GM21381 (cell line): ENCODE data around the gene CDKAL1.
"Not testable (repeated sequence)": the region's sequence is repeated elsewhere in the genome, so short reads cannot be mapped to it uniquely, and the experiment has no call there.

Experiments used
- ATAC-seq: cut with Tn5 transposase; IDR thresholded peaks from one replicate; pipeline ENCODE4 v1.9.1; 2021; ENCODE audit warnings: mild to moderate bottlenecking, moderate library complexity; ENCODE audit not compliant: unreplicated experiment

The CDKAL1 gene

DNA sequence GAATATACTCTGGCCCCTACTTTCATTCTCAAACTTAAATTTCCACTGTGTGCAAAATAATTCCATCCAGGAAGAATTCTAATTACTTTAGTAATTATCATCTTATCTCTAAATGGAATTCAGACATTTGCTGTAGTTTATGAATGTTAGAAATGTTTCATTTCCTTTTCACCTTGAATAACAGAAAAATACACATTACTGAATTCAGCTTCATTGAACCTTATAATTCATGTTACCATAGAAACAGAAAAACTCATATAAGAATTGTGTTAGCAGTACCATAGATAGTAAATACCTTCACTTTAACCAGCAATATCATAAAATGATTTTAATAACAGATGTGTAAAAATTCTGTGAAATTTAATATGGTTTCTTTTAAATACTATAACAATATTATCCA is 514.9 kb downstream of the CDKAL1 start:
- ATAC-seq, result no peak

DNA sequence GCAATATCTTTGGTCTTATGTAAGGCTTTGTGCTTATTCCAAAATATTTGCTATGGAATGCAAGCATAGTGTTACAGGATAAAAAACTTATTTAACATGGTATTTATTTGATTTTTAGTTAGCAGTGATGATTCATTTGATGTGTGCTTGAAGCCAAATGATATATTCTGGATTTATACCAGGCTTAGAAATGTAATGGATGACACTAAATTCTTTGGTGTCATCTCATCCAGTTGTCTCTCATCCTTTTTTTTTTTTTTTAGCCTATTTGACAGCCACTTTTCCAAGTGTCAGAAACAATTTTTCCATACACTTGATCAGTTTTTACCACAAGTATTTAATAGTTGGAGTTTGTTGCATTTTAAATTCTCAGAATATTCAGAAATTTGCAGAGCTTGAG is 515.3 kb downstream of the CDKAL1 start:
- ATAC-seq, result no peak

DNA sequence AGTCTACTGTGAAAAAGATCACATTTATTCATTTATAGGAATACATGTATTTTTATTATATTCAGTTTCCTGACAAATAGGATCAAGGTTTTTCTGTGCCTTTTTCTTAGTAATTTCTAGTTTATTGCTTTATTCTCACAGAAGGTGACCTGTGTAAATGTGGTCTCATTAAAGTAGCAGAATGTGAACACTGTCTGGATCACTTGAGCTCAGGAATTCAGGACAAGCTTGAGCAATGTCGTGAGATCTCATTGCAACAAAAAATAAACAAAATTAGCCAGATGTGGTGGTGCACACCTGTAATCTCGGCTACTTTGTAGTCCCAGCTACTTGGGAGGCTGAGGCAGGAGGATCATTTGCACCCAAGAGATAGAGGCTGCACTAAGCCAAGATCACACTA is 516.7 kb downstream of the CDKAL1 start:
- ATAC-seq, result no peak

DNA sequence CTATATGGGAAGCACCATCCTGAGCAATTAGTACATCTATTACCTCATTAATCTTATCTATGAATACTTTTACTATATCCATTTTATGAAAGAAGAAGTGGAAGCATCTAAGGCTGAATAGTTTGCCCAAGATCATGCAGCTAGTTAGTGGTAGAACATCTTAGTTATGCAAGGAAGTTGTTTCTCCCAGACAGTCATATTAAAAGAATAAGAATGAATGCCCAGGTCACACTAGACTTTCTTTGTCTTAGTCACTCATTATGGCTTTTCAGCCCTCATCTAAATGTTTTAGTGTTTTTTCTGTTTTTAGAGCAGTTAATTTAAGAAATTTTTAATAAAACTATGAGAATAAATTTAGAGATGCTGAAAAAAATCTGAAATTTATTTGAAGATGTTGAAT is 517.5 kb downstream of the CDKAL1 start:
- ATAC-seq, result no peak

DNA sequence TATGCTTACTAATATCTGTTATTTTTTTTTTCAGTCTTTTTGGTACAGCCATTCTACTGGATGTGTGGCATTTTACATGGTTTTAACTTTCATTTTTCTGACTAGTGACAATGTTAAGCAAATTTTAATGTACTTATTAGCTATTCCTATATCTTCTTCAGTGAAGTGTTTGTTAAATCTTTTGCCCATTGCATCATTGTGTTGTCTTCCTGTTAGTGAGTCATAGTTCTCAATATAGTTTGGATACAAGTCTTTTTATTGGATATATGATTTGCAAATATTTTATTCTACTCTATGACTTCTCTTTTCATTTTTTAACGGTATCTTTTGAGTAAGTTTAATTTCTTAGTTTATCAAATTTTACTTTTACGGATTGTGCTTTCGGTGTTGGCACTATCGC is 519.4 kb downstream of the CDKAL1 start:
- no peak for ATAC-seq

DNA sequence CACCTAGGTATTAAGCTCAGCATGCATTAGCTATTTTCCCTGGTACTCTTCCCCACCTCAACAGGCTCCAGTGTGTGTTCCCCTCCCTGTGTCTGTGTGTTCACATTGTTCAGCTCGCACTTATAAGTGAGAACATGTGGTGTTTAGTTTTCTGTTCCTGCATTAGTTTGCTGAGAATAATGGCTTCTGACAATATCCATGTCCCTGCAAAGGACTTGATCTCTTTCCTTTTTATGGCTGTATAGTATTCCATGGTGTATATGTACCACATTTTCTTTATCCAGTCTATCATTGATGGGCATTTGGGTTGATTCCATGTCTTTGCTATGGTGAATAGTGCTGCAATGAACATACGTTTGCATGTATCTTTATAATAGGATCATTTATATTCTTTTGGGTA is 521.2 kb downstream of the CDKAL1 start:
- ATAC-seq, result not testable (repeated sequence)

DNA sequence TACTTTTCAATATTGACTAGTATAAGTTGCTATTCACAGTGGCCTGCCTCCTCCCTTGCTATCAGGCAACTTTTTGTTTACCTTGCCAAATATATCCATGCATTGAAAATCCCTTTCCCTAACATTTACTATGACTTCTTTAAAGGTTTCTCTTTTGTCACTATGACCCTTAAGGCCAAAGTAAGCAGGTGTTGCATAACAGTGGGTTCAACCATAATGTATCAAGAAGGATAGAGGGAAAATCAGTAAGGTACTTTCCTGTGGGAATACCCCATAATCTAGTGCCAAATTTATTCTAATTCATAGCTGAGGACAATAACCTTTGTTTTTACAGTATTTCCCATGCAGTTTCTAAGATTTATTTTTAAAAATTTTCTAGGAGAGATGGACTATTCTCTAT is 527.6 kb downstream of the CDKAL1 start:
- no peak for ATAC-seq

DNA sequence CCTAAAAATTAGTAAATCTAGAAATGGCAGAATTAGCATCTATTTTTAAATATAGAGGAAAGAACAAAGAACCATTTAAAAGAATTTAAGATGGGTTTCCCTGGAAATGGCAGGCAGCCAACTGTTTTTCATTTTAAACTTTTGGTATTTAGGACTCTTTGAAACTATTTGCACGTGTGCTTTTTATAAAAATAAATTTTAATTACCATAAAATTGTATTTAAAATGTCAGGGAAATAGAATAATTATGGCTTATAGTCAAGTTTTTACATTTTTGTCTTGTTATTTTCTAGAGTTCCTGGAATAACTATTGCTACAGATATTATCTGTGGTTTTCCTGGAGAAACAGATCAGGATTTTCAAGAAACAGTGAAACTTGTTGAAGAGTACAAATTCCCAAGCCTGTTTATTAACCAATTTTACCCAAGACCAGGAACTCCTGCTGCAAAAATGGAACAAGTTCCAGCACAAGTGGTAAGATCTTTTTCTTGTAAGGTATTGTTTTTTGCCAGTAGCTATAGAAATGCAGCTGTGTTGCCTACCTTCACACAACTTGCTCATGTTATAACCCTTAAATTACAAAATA is 530.6 kb downstream of the CDKAL1 start:
- ATAC-seq, result no peak

DNA sequence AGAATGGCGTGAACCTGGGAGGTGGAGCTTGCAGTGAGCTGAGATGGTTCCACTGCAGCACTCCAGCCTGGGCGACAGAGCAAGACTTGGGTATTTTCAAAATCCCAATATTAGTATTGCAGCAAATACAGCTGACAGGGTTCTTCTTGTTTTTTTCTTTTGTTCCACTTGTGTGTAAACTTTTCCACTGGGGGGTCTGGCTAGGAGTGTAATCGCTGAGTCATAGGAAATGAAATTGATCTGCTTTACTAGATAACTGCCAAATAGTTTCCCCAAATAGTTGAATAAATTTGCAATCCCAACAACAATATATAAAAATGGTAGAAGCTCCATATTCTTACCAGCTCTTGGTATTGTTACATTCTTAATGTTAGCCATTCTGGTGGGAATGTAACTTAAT is 533.3 kb downstream of the CDKAL1 start:
- no peak for ATAC-seq

DNA sequence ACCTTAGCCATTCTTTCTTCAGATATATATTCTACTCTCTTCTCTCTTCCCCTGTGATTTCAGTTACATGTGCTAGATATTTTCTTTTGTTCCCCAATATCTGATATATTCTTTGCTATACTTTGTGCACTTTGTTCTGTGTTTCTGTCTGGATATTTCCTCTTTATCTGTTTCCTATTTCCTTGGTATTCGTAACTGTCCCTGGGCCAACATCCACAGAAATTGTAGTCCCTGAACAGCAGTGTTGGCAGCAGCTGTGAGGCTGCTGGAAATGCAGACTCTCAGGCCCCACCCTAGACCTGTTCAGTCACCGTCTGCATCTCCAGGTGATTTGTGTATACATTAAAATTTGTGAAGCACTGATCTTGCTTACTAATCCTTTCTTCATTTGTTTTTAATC is 536.4 kb downstream of the CDKAL1 start:
- ATAC-seq, result no peak

DNA sequence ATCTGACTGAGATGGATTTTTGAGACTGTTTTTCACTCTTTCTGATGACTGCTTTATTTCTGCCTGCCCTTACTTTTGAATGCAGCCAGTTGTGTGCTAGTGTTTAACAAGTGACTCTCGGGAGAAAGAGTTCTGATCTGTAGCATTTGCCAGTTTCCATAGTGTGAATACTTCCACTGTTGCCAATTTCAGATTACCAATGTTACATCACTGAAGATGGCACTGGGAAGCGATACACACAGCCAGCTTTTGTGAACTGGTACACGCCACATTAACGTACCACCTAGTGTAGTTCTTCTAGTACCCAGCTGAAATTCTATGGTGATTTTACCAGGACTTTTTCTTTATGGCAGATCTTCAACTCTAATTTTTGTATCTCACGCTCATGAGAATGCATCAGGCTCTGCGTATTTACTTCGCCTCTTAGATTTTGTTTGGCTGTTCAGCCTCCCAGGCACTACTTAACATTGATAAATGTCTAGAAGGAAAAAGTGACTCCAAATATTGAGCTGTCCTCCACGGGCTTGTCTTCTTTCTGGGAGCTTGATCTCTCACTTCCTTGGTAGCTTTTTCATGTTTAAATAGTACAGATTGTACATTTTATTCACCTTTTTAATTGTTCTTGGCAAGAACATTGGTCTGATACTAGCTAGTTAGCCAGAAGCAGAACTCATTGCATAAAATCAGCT is 537.7 kb downstream of the CDKAL1 start:
- ATAC-seq, result no peak

DNA sequence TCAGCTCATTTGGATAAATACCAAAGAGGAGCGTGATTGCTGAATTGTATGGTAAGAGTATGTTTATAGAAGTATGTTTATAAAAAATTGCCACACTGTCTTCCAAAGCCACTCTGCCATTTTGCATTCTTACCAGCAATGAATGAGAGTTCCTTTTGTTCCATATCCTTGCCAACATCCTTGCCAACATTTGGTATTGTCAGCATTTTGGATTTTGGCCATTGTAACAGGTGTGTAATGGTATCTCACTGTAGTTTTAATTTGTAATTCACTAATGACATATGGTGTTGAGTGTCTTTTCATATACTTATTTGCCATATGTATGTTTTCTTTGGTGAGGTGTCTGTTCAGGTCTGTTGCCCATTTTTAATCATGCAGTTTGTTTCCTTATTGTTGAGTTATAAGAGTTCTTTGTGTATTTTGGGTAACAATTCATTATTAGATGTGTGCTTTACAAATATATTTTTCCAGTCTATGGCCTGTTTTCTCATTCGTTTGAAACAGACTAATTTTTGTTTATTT is 539.1 kb downstream of the CDKAL1 start:
- no peak for ATAC-seq

DNA sequence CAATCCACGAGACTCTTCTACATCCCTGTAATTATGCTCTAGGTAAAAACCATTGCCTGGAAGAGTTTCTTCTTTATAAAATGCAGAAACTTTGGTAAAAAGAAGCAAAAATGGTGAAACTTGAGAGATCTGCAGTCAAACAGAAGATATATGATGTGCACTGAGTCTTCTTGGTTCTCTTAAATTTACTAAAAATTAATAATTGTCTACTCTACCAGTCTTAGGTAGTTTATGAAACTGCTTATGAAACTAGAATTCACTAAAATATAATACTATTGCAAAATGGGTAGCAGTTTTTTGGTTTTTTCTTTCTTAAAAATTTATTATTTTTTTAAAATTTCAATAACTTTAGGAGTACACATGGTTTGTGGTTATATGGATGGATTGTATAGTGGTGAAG is 540.2 kb downstream of the CDKAL1 start:
- no peak for ATAC-seq

DNA sequence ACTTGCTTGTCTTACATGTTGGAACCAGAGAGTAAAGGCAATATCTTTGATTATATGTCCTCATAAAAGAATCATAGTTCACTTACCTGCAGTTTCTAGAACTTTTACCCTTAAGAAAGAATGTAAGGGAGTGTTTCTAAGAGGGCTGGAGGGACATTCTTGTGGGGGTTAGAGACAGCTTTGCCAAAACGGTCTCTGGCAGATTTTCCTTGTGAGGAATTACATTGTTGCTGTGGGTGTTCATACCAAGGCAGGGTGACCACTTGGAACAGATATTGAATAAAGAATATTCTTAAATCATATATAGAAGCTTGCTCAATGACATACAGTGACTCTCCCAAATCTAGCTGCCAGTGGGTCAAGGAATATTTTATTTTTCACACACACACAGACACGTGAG is 541.7 kb downstream of the CDKAL1 start:
- no peak for ATAC-seq

DNA sequence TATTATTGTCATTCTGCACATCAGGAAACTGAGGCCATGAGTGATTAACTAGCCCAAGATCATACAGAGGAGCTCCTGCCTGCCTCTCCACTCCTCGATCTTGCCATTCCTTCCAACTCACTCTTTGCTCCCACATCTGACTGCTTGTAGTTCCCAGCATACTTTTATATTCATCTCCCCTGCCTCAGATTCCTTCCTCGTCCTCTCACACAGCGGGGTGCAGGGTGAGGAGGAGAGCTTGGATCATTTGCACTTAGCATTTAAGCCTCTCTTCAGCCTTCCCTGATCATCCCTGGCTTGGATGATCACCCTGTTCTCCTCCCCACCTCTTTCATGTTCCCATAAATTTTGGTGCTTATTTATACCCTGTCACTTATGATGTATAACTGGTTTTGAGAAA is 544.2 kb downstream of the CDKAL1 start:
- no peak for ATAC-seq

DNA sequence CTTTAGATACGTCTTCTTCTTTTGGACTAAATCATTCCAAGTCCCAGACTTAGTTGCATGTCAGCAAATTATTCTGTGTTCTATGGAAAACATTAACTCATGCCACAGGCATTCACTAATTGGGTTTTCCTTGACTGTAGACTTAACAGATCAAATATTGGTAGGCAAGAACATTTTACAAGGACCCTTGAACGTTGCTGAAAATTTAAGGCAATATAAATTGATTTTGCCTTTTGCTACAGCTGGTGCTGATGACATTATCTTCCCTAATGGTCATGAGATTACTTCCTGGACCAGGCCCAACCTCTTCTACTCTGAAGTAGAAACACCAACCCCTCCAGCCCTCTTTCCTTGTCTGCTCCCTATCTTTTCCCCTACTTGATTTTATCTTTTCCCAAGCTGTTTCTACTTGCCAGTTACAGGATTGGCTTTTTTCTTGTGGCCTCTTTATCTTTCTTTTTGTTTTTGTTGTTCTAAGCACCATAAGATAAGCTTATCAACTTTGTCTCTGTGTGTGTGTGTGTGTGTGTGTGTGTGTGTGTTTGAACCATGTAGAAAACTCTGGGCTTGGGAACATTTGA is 545.3 kb downstream of the CDKAL1 start:
- ATAC-seq, result no peak

DNA sequence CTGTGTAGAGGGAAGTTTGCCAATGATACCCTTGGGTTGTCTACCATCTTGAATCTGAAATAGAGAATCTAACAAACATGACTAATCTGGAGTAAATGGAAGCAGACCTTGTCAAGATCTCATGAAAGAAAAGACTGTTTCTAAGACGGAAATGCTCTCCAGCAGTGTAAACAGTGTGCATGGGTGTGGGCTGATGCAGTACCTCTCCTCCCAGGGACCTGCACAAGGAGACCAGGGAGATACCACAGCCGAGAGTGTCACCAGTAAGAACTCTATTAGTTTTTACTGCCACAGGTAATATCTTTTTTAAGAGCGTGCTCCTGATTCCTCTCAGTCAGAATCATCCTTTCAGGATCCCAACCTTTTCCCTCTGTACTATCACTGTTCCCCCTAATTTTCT is 546.0 kb downstream of the CDKAL1 start:
- ATAC-seq, result no peak

DNA sequence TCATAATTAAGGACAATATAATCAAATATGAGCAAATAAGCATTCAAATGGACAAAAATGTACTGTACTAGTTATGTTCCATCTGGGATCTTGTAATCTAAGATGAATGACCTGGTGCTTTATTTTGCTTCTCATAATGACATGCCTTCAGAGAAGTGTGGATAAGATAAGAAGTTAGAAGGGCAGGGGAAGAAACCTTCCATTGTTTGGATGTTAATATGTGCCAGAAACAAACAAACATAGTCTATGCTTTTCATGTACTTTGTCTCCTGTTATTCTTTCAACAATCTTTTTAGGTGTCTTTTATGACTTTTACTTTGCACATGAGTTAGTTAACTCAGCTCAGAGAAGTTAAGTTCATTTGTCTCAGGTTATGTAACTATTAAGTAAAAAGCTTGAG is 547.8 kb downstream of the CDKAL1 start:
- no peak for ATAC-seq

DNA sequence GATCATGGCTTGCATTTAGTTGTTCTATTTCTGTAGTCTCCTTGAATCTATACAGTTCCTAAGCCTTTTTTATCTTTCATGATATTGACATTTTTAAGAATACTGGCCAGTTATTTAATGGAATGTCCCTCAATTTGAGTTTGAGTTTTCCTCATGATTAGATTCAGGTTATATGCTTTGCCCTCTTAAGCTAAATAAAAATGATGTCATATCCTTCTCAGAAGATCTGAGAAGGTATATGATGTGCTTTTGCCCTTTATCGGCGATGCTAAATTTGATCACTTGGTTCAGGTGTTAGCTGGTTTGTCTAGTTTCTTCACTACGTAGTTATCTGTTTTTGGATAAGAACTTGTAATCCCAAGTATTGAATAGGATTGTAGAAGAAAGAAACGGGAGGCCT is 549.5 kb downstream of the CDKAL1 start:
- no peak for ATAC-seq

DNA sequence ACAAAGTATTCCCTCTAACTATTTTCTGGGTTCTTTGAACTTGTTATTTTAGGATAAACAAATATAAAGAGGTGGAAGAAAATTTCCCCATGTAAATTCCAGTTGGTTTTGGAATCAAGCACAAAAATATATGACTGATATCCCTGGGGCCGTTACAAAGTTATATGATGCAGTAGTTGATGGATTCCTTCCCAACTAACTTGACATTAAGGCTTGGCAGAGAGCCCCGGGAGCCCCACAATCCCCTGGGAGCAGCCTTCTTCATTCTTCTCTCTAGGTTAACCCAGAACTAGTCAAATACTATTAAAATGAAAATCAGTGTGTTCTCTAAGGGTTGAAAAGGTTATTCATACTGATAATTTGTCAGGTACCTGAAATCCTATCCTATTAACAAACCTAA is 550.4 kb downstream of the CDKAL1 start:
- ATAC-seq, result no peak

DNA sequence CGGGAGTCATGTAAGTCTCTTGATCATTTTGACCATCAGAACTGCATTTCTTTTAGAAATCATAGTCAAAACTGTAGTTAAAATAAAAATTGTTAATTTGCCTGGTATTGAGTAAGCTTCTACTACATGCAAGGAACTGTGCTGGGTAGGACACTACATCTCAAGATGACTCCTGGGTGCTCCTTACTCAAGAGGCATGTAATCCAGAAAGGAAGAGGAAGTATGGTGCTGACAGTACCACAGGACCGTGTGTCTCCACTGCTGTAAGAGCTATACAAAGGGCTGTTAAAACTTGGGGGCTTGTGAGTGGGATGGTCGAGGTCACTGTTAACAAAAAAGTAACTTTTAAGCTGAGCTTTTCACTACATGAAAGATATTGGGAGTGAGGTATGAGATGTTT is 551.0 kb downstream of the CDKAL1 start:
- no peak for ATAC-seq

DNA sequence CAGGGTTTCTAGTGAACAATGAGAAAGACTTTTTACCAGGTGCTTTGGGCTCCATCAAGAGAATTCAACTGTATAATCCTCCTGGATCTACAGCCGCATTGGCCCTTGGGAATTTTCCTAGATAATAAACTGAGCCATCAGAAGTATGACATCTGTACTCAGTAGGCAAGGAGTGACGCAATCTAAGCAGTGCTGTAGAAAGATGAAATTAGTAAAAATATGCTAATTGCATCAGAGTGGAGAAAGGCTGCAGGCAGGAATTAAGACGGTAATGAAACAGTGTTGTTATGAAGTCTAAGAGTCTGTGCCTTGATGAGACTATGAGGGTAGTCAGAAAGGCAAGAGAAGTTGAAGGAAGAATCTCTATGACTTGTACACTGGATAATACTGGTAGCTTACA is 551.4 kb downstream of the CDKAL1 start:
- ATAC-seq, result no peak

DNA sequence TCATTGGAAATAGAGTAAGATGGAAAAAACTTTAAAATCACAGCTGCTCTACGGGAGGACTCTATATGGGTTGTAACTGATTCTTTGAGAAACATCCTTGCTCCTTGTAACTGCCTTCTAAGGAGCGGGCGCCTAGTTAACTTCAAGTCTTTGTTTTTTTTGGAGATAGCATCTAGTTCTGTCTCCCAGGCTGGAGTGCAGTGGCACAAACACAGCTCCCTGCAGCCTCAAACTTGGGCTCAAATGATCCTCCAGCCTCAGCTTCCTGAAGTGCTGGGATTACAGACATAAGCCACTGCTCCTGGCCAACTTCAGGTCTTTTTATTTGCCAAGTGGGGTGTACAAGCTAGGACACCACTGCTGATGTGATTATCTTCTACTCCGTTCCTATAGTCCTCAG is 552.9 kb downstream of the CDKAL1 start:
- ATAC-seq, result no peak
